ENCODE measurements around the gene RDH16.

The RDH16 gene

GRCh38 chr12:56957229-56958052 is at the start of gene RDH16:
Gene RDH16, minus strand, starts transcription at chr12:56957608. Its CDS starts 146 bp downstream, at chr12:56957462.
- DNase-seq (ENCODE audit: low read depth), result no peak

- DNase-seq (ENCODE audit: low read depth), result no peak
Measured at GRCh38 chr12:57006809-57007475, 49.5 kb upstream of the RDH16 start.

- peak; percentile 25 for DNase-seq (ENCODE audit: low read depth)
Measured at GRCh38 chr12:57005980-57006808, 48.8 kb upstream of the RDH16 start, which contains the start of gene ZBTB39. Gene ZBTB39, minus strand, starts transcription at chr12:57006546. Its CDS starts 1,629 bp downstream, at chr12:57004917.

- DNase-seq (ENCODE audit: low read depth), result no peak
Measured at GRCh38 chr12:57004651-57005050, 47.2 kb upstream of the RDH16 start.

- DNase-seq (ENCODE audit: low read depth), result no peak
Measured at GRCh38 chr12:57003395-57003794, 46.0 kb upstream of the RDH16 start.

GRCh38 chr12:57001448-57001906 is 44.1 kb upstream of the RDH16 start:
- DNase-seq (ENCODE audit: low read depth), result peak; percentile 35

GRCh38 chr12:57000393-57000792 is 43.0 kb upstream of the RDH16 start:
- no peak for DNase-seq (ENCODE audit: low read depth)

GRCh38 chr12:56999456-56999855 is 42.0 kb upstream of the RDH16 start:
- no peak for DNase-seq (ENCODE audit: low read depth)

GRCh38 chr12:56998981-56999380 is 41.6 kb upstream of the RDH16 start:
- no peak for DNase-seq (ENCODE audit: low read depth)

- no peak for DNase-seq (ENCODE audit: low read depth)
Measured at GRCh38 chr12:56998316-56998715, 40.9 kb upstream of the RDH16 start.

GRCh38 chr12:56996793-56997545 is 39.6 kb upstream of the RDH16 start:
- no peak for DNase-seq (ENCODE audit: low read depth)

- no peak for DNase-seq (ENCODE audit: low read depth)
Measured at GRCh38 chr12:56995930-56996496, 38.6 kb upstream of the RDH16 start.

- DNase-seq (ENCODE audit: low read depth), result no peak
Measured at GRCh38 chr12:56995201-56995929, 38.0 kb upstream of the RDH16 start.

GRCh38 chr12:56994231-56994746 is 36.9 kb upstream of the RDH16 start:
- DNase-seq (ENCODE audit: low read depth), result no peak

GRCh38 chr12:56993346-56993745 is 35.9 kb upstream of the RDH16 start:
- no peak for DNase-seq (ENCODE audit: low read depth)

- no peak for DNase-seq (ENCODE audit: low read depth)
Measured at GRCh38 chr12:56991319-56992246, 34.2 kb upstream of the RDH16 start.

GRCh38 chr12:56990648-56991318 is 33.4 kb upstream of the RDH16 start:
- DNase-seq (ENCODE audit: low read depth), result no peak

GRCh38 chr12:56989861-56990610 is 32.6 kb upstream of the RDH16 start:
- no peak for DNase-seq (ENCODE audit: low read depth)
